Measurements from ENCODE around the gene GSK3B. TPM values are rescaled to one million over a fixed set of nuclear protein-coding genes. Genes with fewer than 3 reads are reported as not detected.

The GSK3B gene
- total and polyA plus RNA-seq, 8 donors, result 6.2 to 59.1 (median 15.6) TPM

- no peak for DNase-seq
- 89 to 93% (median 92%) methylated on average over 6 of the region's 6 CpGs for WGBS, 5 donors
- no peak for TF ChIP-seq POLR2AphosphoS5 (IDR thresholded peaks at IDR 0.05)
- no peak for TF ChIP-seq EP300 (IDR thresholded peaks at IDR 0.05)
- no peak for TF ChIP-seq POLR2A (IDR thresholded peaks at IDR 0.05)
- no peak for TF ChIP-seq CTCF (IDR thresholded peaks at IDR 0.05)
- intact Hi-C loops (cut with DNase I; ENCODE audit: low total_unique reads), result no loop called here
- Histone ChIP-seq H3K27ac (no peak overlapping the region), H3K4me1 (peaks cover 0 to 36% (median 5%) of the 10 kb centered on the region in 4 donors), H3K9me3 (no peaks in the 10 kb centered on the region), H3K36me3 (no peaks in the 10 kb centered on the region), H3K4me3 (no peak overlapping the region), H3K27me3 (no peaks in the 10 kb centered on the region)
Measured at GRCh38 chr3:120071259-120071658, 23.0 kb downstream of the GSK3B start.

GRCh38 chr3:120070263-120070981, 23.8 kb downstream of the GSK3B start:
- TF ChIP-seq EP300 (IDR thresholded peaks at IDR 0.05), result no peak
- no peak for TF ChIP-seq POLR2A (IDR thresholded peaks at IDR 0.05)
- no peak for TF ChIP-seq CTCF (IDR thresholded peaks at IDR 0.05)
- TF ChIP-seq POLR2AphosphoS5 (IDR thresholded peaks at IDR 0.05), result no peak
- intact Hi-C loops (cut with DNase I; ENCODE audit: low total_unique reads), result no loop called here
- Histone ChIP-seq H3K27me3 (no peaks in the 10 kb centered on the region), H3K4me1 (peaks cover 0 to 36% (median 5%) of the 10 kb centered on the region in 4 donors), H3K27ac (no peak overlapping the region), H3K36me3 (no peaks in the 10 kb centered on the region), H3K4me3 (no peak overlapping the region), H3K9me3 (no peaks in the 10 kb centered on the region)
- DNase-seq, result no peak
- 76 to 85% (median 81%) methylated on average over 4 of the region's 4 CpGs for WGBS, 5 donors

DNA sequence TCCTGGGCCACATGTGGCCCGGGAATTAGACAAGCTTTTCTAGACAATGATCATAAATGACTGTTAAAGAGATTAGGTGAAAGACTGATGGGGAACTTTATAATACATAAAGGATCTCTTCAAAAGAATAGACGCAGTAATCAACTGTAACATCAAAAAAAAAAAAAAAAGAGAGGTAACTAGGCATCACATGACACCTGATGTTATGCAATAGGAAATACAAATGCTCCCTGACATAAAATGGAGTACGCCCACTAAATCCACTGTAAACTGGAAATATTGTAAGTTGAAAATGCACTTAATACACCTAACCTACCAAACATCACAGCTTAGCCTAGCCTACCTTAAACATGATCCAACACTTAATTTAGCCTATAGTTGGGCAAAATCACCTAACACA, 27.2 kb downstream of the GSK3B start:
- Histone ChIP-seq H3K27ac (no peak overlapping the region), H3K4me1 (peaks cover 0 to 36% (median 4%) of the 10 kb centered on the region in 4 donors), H3K4me3 (no peak overlapping the region), H3K36me3 (no peaks in the 10 kb centered on the region), H3K9me3 (no peaks in the 10 kb centered on the region), H3K27me3 (no peaks in the 10 kb centered on the region)
- no peak for TF ChIP-seq POLR2AphosphoS5 (IDR thresholded peaks at IDR 0.05)
- TF ChIP-seq EP300 (IDR thresholded peaks at IDR 0.05), result no peak
- no peak for TF ChIP-seq POLR2A (IDR thresholded peaks at IDR 0.05)
- TF ChIP-seq CTCF (IDR thresholded peaks at IDR 0.05), result no peak
- no peak for DNase-seq
- intact Hi-C loops (cut with DNase I; ENCODE audit: low total_unique reads), result no loop called here
- WGBS, 5 donors, result 89 to 94% (median 93%) methylated on average over 3 of the region's 3 CpGs

DNA sequence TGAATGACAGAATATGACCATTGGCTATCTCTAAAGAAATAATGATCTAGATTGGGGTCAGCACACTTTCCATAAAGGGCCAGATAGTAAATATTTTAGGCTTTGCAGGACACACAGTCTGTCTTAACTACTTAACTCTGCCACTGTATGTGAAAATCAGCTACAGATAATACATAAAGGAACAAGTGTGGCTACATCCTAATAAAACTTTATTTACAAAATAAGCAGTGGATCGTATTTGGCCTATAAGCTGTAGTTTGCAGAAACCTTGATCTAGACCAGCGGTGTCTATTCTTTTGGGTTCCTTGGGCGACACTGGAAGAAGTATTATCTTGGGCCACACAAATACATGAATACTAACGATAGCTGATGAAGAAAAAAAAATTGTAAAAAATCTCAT, 27.6 kb downstream of the GSK3B start:
- Histone ChIP-seq H3K27me3 (no peaks in the 10 kb centered on the region), H3K4me3 (no peak overlapping the region), H3K9me3 (no peaks in the 10 kb centered on the region), H3K27ac (no peak overlapping the region), H3K36me3 (no peaks in the 10 kb centered on the region), H3K4me1 (peaks cover 0 to 32% (median 4%) of the 10 kb centered on the region in 4 donors)
- intact Hi-C loops (cut with DNase I; ENCODE audit: low total_unique reads), result no loop called here
- TF ChIP-seq POLR2A (IDR thresholded peaks at IDR 0.05) (no peak), POLR2AphosphoS5 (IDR thresholded peaks at IDR 0.05) (no peak), EP300 (IDR thresholded peaks at IDR 0.05) (no peak), CTCF (IDR thresholded peaks at IDR 0.05) (no peak)
- WGBS, 5 donors, result 83 to 98% (median 95%) methylated on average over 4 of the region's 4 CpGs
- DNase-seq, result no peak

Data from stomach (tissue), 9 donors.